SK-N-SH treated with all-trans-retinoic acid at 6 μM for 48 hours (cell line): Measurements from ENCODE around the gene NUMA1.

Experiments used
- ARNTL ChIP-seq: fragments of 450-650 bp; formaldehyde crosslinking; IDR thresholded peaks from 2 replicates; pipeline ENCODE4 v1.5.0; 2020; ENCODE audit warnings: low read depth, mild to moderate bottlenecking, moderate library complexity, borderline replicate concordance
- BACH2 ChIP-seq: fragments of 250-450 bp; sonication (Bioruptor Pico); IDR thresholded peaks from 2 replicates; pipeline ENCODE4 v1.9.0; 2021; ENCODE audit warnings: mild to moderate bottlenecking, borderline replicate concordance
- CREB5 ChIP-seq: fragments of 250-450 bp; sonication (Bioruptor Pico); IDR thresholded peaks from 2 replicates; pipeline ENCODE4 v1.5.1; 2020; ENCODE audit warnings: low read depth, mild to moderate bottlenecking, moderate library complexity
- CSDC2 ChIP-seq: fragments of 250-450 bp; sonication (Bioruptor Pico); IDR thresholded peaks from 2 replicates; pipeline ENCODE4 v1.5.0; 2020; ENCODE audit warnings: mild to moderate bottlenecking, moderate library complexity
- CSRNP3 ChIP-seq: fragments of 250-450 bp; sonication (Bioruptor Pico); IDR thresholded peaks from 2 replicates; pipeline ENCODE4 v1.5.1; 2021; ENCODE audit warnings: mild to moderate bottlenecking, moderate library complexity
- ESRRG ChIP-seq: fragments of 250-450 bp; sonication (Bioruptor Pico); IDR thresholded peaks from 2 replicates; pipeline ENCODE4 v1.6.1; 2021; ENCODE audit warnings: mild to moderate bottlenecking
- GLIS3 ChIP-seq: fragments of 250-450 bp; sonication (Bioruptor Pico); IDR thresholded peaks from 2 replicates; pipeline ENCODE4 v1.5.0; 2020; ENCODE audit warnings: mild to moderate bottlenecking, moderate library complexity
- ISL1 ChIP-seq: fragments of 250-450 bp; sonication (Bioruptor Pico); IDR thresholded peaks from 2 replicates; pipeline ENCODE4 v2.1.2; 2022; ENCODE audit warnings: mild to moderate bottlenecking, moderate library complexity
- PATZ1 ChIP-seq: fragments of 250-450 bp; sonication (Bioruptor Pico); IDR thresholded peaks from 2 replicates; pipeline ENCODE4 v1.8.0; 2020; ENCODE audit warnings: mild to moderate bottlenecking, moderate library complexity, borderline replicate concordance
- POU6F1 ChIP-seq: fragments of 250-450 bp; sonication (Bioruptor Pico); IDR thresholded peaks from 2 replicates; pipeline ENCODE4 v1.8.0; 2021; ENCODE audit warnings: low read depth, mild to moderate bottlenecking, moderate library complexity, borderline replicate concordance
- PPARA ChIP-seq: fragments of 250-450 bp; sonication (Bioruptor Pico); IDR thresholded peaks from 2 replicates; pipeline ENCODE4 v1.5.0; 2020; ENCODE audit warnings: mild to moderate bottlenecking, borderline replicate concordance
- TCF4 ChIP-seq: fragments of 250-450 bp; sonication (Bioruptor Pico); IDR thresholded peaks from 2 replicates; pipeline ENCODE4 v1.8.0; 2021; ENCODE audit warnings: mild to moderate bottlenecking, moderate library complexity, borderline replicate concordance
- ZFP3 ChIP-seq: fragments of 250-450 bp; sonication (Bioruptor Pico); IDR thresholded peaks from 2 replicates; pipeline ENCODE4 v1.5.0; 2020; ENCODE audit warnings: mild to moderate bottlenecking, moderate library complexity

GRCh38 chr11:72102946-72103753 is 22.8 kb upstream of the NUMA1 start, which contains the start of gene LAMTOR1:
- TF ChIP-seq CSRNP3 (CRISPR knock-in tag) = no peak
- TF ChIP-seq CREB5 (CRISPR knock-in tag) = no peak
- TF ChIP-seq ESRRG (CRISPR knock-in tag) = no peak
- TF ChIP-seq PATZ1 (CRISPR knock-in tag) = no peak; the same call in 1 of the 2 replicates
- peak; percentile 68; the same call in 1 of the 2 replicates for TF ChIP-seq ZFP3 (CRISPR knock-in tag)
- no peak for TF ChIP-seq TCF4 (CRISPR knock-in tag)
- no peak for TF ChIP-seq POU6F1
- no peak for TF ChIP-seq ISL1 (CRISPR knock-in tag)
- no peak for TF ChIP-seq ARNTL (CRISPR knock-in tag)
- peak; percentile 86; the same call in 1 of the 2 replicates for TF ChIP-seq GLIS3 (CRISPR knock-in tag)
- no peak for TF ChIP-seq BACH2 (CRISPR knock-in tag)
- peak; percentile 64; the same call in 1 of the 2 replicates for TF ChIP-seq CSDC2
- no peak for TF ChIP-seq PPARA (CRISPR knock-in tag)
